ENCODE results near the gene ZNF432. TPM values are rescaled to one million over a fixed set of nuclear protein-coding genes. Genes with fewer than 3 reads are reported as not detected.
"Not testable (repeated sequence)": the region's sequence is repeated elsewhere in the genome, so short reads cannot be mapped to it uniquely, and the experiment has no call there.

The ZNF432 gene
- total RNA-seq, 4 donors from 2014 or later = 9.3 to 18.8 (median 14.2) TPM

GRCh38 chr19:52039169-52039568 lies 9.5 kb downstream of the ZNF432 start:
- Histone ChIP-seq H3K27me3 (no peaks in the 10 kb centered on the region), H3K4me3 (no peak overlapping the region), H3K9me3 (peaks cover 0 to 93% (median 42%) of the 10 kb centered on the region in 4 donors), H3K4me1 (no peaks in the 10 kb centered on the region), H3K27ac (no peak overlapping the region), H3K36me3 (peaks cover 22 to 96% (median 59%) of the 10 kb centered on the region in 3 donors)
- no peak for TF ChIP-seq CTCF (IDR thresholded peaks at IDR 0.05)
- TF ChIP-seq POLR2A (IDR thresholded peaks at IDR 0.05) = no peak
- TF ChIP-seq EP300 (IDR thresholded peaks at IDR 0.05) = no peak
- 96 to 98% methylated on average over 4 of the region's 4 CpGs for WGBS, 2 donors
- no peak for DNase-seq (ENCODE audit: low spot score in 2 of 2)

- Histone ChIP-seq H3K4me3 (no peak overlapping the region), H3K27ac (no peak overlapping the region), H3K9me3 (peaks cover 0 to 96% (median 49%) of the 10 kb centered on the region in 4 donors), H3K27me3 (no peaks in the 10 kb centered on the region), H3K4me1 (peaks cover 0 to under 1% (median under 1%) of the 10 kb centered on the region in 4 donors), H3K36me3 (peaks cover 9 to 85% (median 36%) of the 10 kb centered on the region in 3 donors)
- no peak for DNase-seq (ENCODE audit: low spot score in 2 of 2)
- TF ChIP-seq EP300 (IDR thresholded peaks at IDR 0.05) (no peak), POLR2A (IDR thresholded peaks at IDR 0.05) (no peak), CTCF (IDR thresholded peaks at IDR 0.05) (no peak)
- 97 to 98% methylated on average over 12 of the region's 12 CpGs for WGBS, 2 donors
Measured at GRCh38 chr19:52034051-52034728, 14.4 kb downstream of the ZNF432 start.

GRCh38 chr19:52028780-52029123 lies 19.9 kb downstream of the ZNF432 start:
- peaks cover 4 to 64% (median 23%) of the 10 kb centered on the region in 3 donors for H3K36me3 ChIP-seq
- H3K4me3 ChIP-seq = peak overlapping the region; percentile 69 to 81 (median 76)
- H3K4me1 ChIP-seq = peaks cover 3 to 20% (median 7%) of the 10 kb centered on the region in 4 donors
- H3K27me3 ChIP-seq = no peaks in the 10 kb centered on the region
- TF ChIP-seq POLR2A (IDR thresholded peaks at IDR 0.05) (no peak), EP300 (IDR thresholded peaks at IDR 0.05) (no peak), CTCF (IDR thresholded peaks at IDR 0.05) (no peak)
- 17% methylated on average over 5 of the region's 5 CpGs for WGBS, 2 donors
- peaks cover 0 to 72% (median 22%) of the 10 kb centered on the region in 4 donors for H3K9me3 ChIP-seq
- DNase-seq (ENCODE audit: low spot score in 2 of 2) = no peak
- H3K27ac ChIP-seq = peak overlapping the region; percentile 81 to 97 (median 90)

GRCh38 chr19:52028027-52028779 lies 20.4 kb downstream of the ZNF432 start, which contains the start of gene ZNF614:
ZNF614 (minus strand) TSS chr19:52028379; CDS start chr19:52025745, 2,634 bp downstream.
- 0% methylated on average over 17 to 48 of the region's 53 CpGs for WGBS, 2 donors
- peak; percentile 58 to 73 for DNase-seq (ENCODE audit: low spot score in 2 of 2)
- Histone ChIP-seq H3K9me3 (peaks cover 0 to 72% (median 21%) of the 10 kb centered on the region in 4 donors), H3K4me1 (peaks cover 3 to 20% (median 7%) of the 10 kb centered on the region in 4 donors), H3K36me3 (peaks cover 4 to 64% (median 28%) of the 10 kb centered on the region in 3 donors), H3K27ac (peak within 1 kb of the TSS; percentile 81 to 97 (median 90)), H3K4me3 (peak within 1 kb of the TSS; percentile 69 to 81 (median 76)), H3K27me3 (no peaks in the 10 kb centered on the region)
- TF ChIP-seq CTCF (IDR thresholded peaks at IDR 0.05) (peak in 1 of 5 experiments; percentile 5), POLR2A (IDR thresholded peaks at IDR 0.05) (peak in 1 of 2 donors; percentile 10), EP300 (IDR thresholded peaks at IDR 0.05) (peak; percentile 74 to 80)

- H3K27me3 ChIP-seq; DNase-seq (ENCODE audit: low spot score in 2 of 2); H3K4me3 ChIP-seq; H3K27ac ChIP-seq: not testable (repeated sequence)
- Histone ChIP-seq H3K4me1 (peaks cover 3 to 20% (median 7%) of the 10 kb centered on the region in 4 donors), H3K36me3 (peaks cover 4 to 67% (median 45%) of the 10 kb centered on the region in 3 donors), H3K9me3 (peaks cover 0 to 72% (median 18%) of the 10 kb centered on the region in 4 donors)
- WGBS, 2 donors = 77 to 87% methylated on average over 15 of the region's 15 CpGs
Measured at GRCh38 chr19:52026255-52026990, 22.2 kb downstream of the ZNF432 start.

GRCh38 chr19:52024478-52024877 lies 24.2 kb downstream of the ZNF432 start:
- Histone ChIP-seq H3K4me1 (peaks cover 3 to 20% (median 7%) of the 10 kb centered on the region in 4 donors), H3K9me3 (peaks cover 0 to 73% (median 26%) of the 10 kb centered on the region in 4 donors), H3K36me3 (peaks cover 4 to 76% (median 55%) of the 10 kb centered on the region in 3 donors)
- 90 to 96% methylated on average over 4 of the region's 4 CpGs for WGBS, 2 donors
- not testable (repeated sequence) for H3K27me3 ChIP-seq; H3K4me3 ChIP-seq; DNase-seq (ENCODE audit: low spot score in 2 of 2); H3K27ac ChIP-seq
